ENCODE data around the gene KLHL7.

The KLHL7 gene

GRCh38 chr7:23105644-23106056 lies at the start of gene KLHL7:
Gene KLHL7 (plus strand): TSS chr7:23105785. CDS start chr7:23106027, 242 bp downstream.
- no peak for DNase-seq

- no peak for DNase-seq
Measured at GRCh38 chr7:23058408-23059096, 47.0 kb upstream of the KLHL7 start.

GRCh38 chr7:23061327-23061726 lies 44.3 kb upstream of the KLHL7 start:
- no peak for DNase-seq

- no peak for DNase-seq
Measured at GRCh38 chr7:23062452-23062851, 43.1 kb upstream of the KLHL7 start.

GRCh38 chr7:23065974-23066373 lies 39.6 kb upstream of the KLHL7 start:
- no peak for DNase-seq

GRCh38 chr7:23067271-23067670 lies 38.3 kb upstream of the KLHL7 start:
- no peak for DNase-seq

GRCh38 chr7:23072048-23072447 lies 33.5 kb upstream of the KLHL7 start:
- DNase-seq: no peak

- no peak for DNase-seq
Measured at GRCh38 chr7:23072922-23073321, 32.7 kb upstream of the KLHL7 start.

GRCh38 chr7:23074443-23075261 lies 30.9 kb upstream of the KLHL7 start:
- no peak for DNase-seq

GRCh38 chr7:23075571-23075970 lies 30.0 kb upstream of the KLHL7 start:
- DNase-seq: no peak

- no peak for DNase-seq
Measured at GRCh38 chr7:23076772-23077171, 28.8 kb upstream of the KLHL7 start.

- no peak for DNase-seq
Measured at GRCh38 chr7:23093111-23093510, 12.5 kb upstream of the KLHL7 start.

- no peak for DNase-seq
Measured at GRCh38 chr7:23093546-23093945, 12.0 kb upstream of the KLHL7 start.

GRCh38 chr7:23096518-23097290 lies 8.9 kb upstream of the KLHL7 start:
- DNase-seq: no peak

GRCh38 chr7:23098029-23098428 lies 7.6 kb upstream of the KLHL7 start:
- no peak for DNase-seq

- no peak for DNase-seq
Measured at GRCh38 chr7:23098460-23098859, 7.1 kb upstream of the KLHL7 start.

GRCh38 chr7:23100697-23101096 lies 4.9 kb upstream of the KLHL7 start:
- DNase-seq: no peak

- DNase-seq: no peak
Measured at GRCh38 chr7:23105086-23105643, 420 bp upstream of the KLHL7 start.

- peak; percentile 96 for DNase-seq
Measured at GRCh38 chr7:23106057-23106822, 655 bp downstream of the KLHL7 start.

GRCh38 chr7:23106823-23107663 lies 1.5 kb downstream of the KLHL7 start:
- peak; percentile 59 for DNase-seq

GRCh38 chr7:23107781-23108180 lies 2.2 kb downstream of the KLHL7 start:
- DNase-seq: no peak
